HL-60 (cell line): ENCODE measurements around the gene SYNPO2.

Source experiments
- GABPA ChIP-seq: IDR thresholded peaks from 2 replicates; pipeline ENCODE4 v1.6.1; 2012; ENCODE audit warnings: low read depth
- POLR2AphosphoS5 ChIP-seq: IDR thresholded peaks from 2 replicates; pipeline ENCODE4 v1.6.1; 2012; ENCODE audit warnings: low read depth
- SPI1 ChIP-seq: IDR thresholded peaks from 2 replicates; pipeline ENCODE4 v1.6.1; 2012; ENCODE audit warnings: low read depth, mild to moderate bottlenecking, borderline replicate concordance
- TF ChIP-seq, protein P1 (sequence below): IDR thresholded peaks from one replicate; pipeline ENCODE4 v1.5.1; 2011; ENCODE audit warnings: low read length, control low read depth, inconsistent platforms; ENCODE audit not compliant: insufficient read depth
- TF ChIP-seq, protein P2 (sequence below): IDR thresholded peaks from 2 replicates; pipeline ENCODE4 v1.6.1; 2012; ENCODE audit warnings: low read depth; ENCODE audit not compliant: insufficient replicate concordance

DNA sequence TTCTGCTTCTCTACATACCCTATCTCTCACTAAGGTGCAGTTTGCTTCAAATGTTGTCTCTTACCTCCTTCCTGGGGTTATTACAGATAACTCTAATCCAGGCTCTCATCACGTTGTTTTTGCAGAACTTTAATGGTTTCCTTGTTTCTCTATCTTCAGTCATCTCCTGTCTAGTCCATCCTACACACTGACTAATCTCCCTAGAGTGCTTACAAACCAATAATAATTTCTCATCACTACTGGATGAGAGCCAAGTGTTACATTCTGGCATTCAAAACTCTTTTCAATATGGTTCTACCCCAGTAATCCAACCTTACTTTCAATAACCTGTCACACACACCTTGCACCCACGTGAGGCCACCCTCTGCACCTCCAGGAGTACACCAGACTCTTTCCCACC, 86.1 kb downstream of the SYNPO2 start:
- TF ChIP-seq, protein P1, sequence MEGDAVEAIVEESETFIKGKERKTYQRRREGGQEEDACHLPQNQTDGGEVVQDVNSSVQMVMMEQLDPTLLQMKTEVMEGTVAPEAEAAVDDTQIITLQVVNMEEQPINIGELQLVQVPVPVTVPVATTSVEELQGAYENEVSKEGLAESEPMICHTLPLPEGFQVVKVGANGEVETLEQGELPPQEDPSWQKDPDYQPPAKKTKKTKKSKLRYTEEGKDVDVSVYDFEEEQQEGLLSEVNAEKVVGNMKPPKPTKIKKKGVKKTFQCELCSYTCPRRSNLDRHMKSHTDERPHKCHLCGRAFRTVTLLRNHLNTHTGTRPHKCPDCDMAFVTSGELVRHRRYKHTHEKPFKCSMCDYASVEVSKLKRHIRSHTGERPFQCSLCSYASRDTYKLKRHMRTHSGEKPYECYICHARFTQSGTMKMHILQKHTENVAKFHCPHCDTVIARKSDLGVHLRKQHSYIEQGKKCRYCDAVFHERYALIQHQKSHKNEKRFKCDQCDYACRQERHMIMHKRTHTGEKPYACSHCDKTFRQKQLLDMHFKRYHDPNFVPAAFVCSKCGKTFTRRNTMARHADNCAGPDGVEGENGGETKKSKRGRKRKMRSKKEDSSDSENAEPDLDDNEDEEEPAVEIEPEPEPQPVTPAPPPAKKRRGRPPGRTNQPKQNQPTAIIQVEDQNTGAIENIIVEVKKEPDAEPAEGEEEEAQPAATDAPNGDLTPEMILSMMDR, result no peak
- TF ChIP-seq POLR2AphosphoS5 (no peak), GABPA (no peak), SPI1 (no peak)
- TF ChIP-seq, protein P2, sequence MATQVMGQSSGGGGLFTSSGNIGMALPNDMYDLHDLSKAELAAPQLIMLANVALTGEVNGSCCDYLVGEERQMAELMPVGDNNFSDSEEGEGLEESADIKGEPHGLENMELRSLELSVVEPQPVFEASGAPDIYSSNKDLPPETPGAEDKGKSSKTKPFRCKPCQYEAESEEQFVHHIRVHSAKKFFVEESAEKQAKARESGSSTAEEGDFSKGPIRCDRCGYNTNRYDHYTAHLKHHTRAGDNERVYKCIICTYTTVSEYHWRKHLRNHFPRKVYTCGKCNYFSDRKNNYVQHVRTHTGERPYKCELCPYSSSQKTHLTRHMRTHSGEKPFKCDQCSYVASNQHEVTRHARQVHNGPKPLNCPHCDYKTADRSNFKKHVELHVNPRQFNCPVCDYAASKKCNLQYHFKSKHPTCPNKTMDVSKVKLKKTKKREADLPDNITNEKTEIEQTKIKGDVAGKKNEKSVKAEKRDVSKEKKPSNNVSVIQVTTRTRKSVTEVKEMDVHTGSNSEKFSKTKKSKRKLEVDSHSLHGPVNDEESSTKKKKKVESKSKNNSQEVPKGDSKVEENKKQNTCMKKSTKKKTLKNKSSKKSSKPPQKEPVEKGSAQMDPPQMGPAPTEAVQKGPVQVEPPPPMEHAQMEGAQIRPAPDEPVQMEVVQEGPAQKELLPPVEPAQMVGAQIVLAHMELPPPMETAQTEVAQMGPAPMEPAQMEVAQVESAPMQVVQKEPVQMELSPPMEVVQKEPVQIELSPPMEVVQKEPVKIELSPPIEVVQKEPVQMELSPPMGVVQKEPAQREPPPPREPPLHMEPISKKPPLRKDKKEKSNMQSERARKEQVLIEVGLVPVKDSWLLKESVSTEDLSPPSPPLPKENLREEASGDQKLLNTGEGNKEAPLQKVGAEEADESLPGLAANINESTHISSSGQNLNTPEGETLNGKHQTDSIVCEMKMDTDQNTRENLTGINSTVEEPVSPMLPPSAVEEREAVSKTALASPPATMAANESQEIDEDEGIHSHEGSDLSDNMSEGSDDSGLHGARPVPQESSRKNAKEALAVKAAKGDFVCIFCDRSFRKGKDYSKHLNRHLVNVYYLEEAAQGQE, result no peak
